Thoracic aorta (tissue), 2 donors: Measurements from ENCODE around the gene SLC25A38. TPM values are rescaled to one million over a fixed set of nuclear protein-coding genes. Genes with fewer than 3 reads are reported as not detected.
"Not testable (repeated sequence)": the region's sequence is repeated elsewhere in the genome, so short reads cannot be mapped to it uniquely, and the experiment has no call there.

ENCODE experiments used
- ATAC-seq: fragments of 150-250 bp; one replicate; pipeline ENCODE4 v1.8.0; 2017; ENCODE audit warnings: low read depth; ENCODE audit not compliant: insufficient number of reproducible peaks, low FRiP score
- DNase-seq: peaks from one replicate; pipeline ENCODE4 v3.0.0-alpha.2; 2020; ENCODE audit warnings: low spot score
- H3K27ac ChIP-seq, 2 donors: fragments of 200-600 bp; sonication (generic); 1 replicate in 1 of 2; 2 replicates in 1 of 2; pipeline ENCODE4 v1.5.1; 2016; ENCODE audit warnings: mild to moderate bottlenecking in 2 of 2, moderate library complexity in 2 of 2
- H3K27me3 ChIP-seq: fragments of 200-600 bp; sonication (generic); replicated peaks from 2 replicates; pipeline ENCODE4 v1.6.0; 2016; ENCODE audit warnings: mild to moderate bottlenecking; ENCODE audit not compliant: insufficient read depth
- H3K36me3 ChIP-seq: fragments of 200-600 bp; sonication (generic); one replicate; pipeline ENCODE4 v1.5.1; 2016
- H3K4me1 ChIP-seq, 2 donors: fragments of 200-600 bp; sonication (generic); 1 replicate in 1 of 2; 2 replicates in 1 of 2; pipeline versions ENCODE4 v1.5.1 to v1.6.0; 2016; ENCODE audit warnings: low read depth in 2 of 2, mild to moderate bottlenecking in 1 of 2; ENCODE audit not compliant: control insufficient read depth in 1 of 2
- H3K4me3 ChIP-seq: fragments of 200-600 bp; sonication (generic); 2 replicates; pipeline ENCODE4 v1.5.1; 2016; ENCODE audit warnings: mild to moderate bottlenecking
- H3K9me3 ChIP-seq: fragments of 200-600 bp; sonication (generic); 2 replicates; pipeline ENCODE4 v1.5.1; 2016
- total RNA-seq, 2 donors: library from RNA; depleted of rRNA; stranded (reverse); fragments of >200 nt; gene quantifications; one replicate each; pipeline versions ENCODE4 v1.1.0 to v1.2.3, GENCODE V29; 2016
- TF ChIP-seq, protein P1 (sequence below): fragments of 200-600 bp; sonication (generic); IDR thresholded peaks from one replicate; pipeline ENCODE4 v1.5.1; 2019; ENCODE audit warnings: antibody characterized with exemption

Gene SLC25A38
- total RNA-seq, 2 donors from 2014 or later: 30.5 to 31.8 TPM

DNA sequence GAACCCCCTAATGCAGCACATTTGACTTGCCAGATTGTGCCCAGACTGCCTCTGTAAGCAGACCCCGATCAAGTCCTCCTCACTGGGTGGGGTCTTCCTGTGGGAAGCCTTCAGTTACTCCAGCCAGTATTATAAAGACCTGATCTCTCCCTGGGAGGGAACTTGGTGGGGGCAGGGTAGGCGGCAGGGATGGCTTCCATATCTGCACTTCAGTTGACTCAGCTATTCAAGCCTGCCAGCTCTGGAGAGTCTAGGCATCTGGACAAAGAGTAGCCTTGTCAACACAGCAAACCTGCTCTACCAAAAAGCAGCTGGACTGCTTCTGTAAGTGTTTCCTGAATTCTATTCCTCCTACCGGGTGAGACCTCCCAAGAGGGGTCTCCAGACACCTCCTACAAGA is 21.0 kb upstream of the SLC25A38 start:
- Histone ChIP-seq H3K4me3 (no peak overlapping the region), H3K36me3 (no peaks in the 10 kb centered on the region), H3K9me3 (no peaks in the 10 kb centered on the region), H3K27ac (no peak overlapping the region), H3K4me1 (no peaks in the 10 kb centered on the region), H3K27me3 (no peaks in the 10 kb centered on the region)
- DNase-seq (no peak), ATAC-seq (no peak)
- TF ChIP-seq, protein P1, sequence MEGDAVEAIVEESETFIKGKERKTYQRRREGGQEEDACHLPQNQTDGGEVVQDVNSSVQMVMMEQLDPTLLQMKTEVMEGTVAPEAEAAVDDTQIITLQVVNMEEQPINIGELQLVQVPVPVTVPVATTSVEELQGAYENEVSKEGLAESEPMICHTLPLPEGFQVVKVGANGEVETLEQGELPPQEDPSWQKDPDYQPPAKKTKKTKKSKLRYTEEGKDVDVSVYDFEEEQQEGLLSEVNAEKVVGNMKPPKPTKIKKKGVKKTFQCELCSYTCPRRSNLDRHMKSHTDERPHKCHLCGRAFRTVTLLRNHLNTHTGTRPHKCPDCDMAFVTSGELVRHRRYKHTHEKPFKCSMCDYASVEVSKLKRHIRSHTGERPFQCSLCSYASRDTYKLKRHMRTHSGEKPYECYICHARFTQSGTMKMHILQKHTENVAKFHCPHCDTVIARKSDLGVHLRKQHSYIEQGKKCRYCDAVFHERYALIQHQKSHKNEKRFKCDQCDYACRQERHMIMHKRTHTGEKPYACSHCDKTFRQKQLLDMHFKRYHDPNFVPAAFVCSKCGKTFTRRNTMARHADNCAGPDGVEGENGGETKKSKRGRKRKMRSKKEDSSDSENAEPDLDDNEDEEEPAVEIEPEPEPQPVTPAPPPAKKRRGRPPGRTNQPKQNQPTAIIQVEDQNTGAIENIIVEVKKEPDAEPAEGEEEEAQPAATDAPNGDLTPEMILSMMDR: no peak

- ATAC-seq (no peak), DNase-seq (no peak)
- Histone ChIP-seq H3K27ac (no peak overlapping the region), H3K27me3 (no peaks in the 10 kb centered on the region), H3K4me3 (no peak overlapping the region), H3K36me3 (no peaks in the 10 kb centered on the region), H3K9me3 (no peaks in the 10 kb centered on the region), H3K4me1 (no peaks in the 10 kb centered on the region)
- TF ChIP-seq, protein P1: no peak
These were observed 20.4 kb upstream of the SLC25A38 start for GRCh38 chr3:39362812-39363211.

- H3K27ac ChIP-seq, H3K4me3 ChIP-seq, H3K4me1 ChIP-seq, DNase-seq, H3K27me3 ChIP-seq, ATAC-seq, H3K9me3 ChIP-seq, H3K36me3 ChIP-seq: not testable (repeated sequence)
These were observed 12.7 kb upstream of the SLC25A38 start for GRCh38 chr3:39370450-39370849.

DNA sequence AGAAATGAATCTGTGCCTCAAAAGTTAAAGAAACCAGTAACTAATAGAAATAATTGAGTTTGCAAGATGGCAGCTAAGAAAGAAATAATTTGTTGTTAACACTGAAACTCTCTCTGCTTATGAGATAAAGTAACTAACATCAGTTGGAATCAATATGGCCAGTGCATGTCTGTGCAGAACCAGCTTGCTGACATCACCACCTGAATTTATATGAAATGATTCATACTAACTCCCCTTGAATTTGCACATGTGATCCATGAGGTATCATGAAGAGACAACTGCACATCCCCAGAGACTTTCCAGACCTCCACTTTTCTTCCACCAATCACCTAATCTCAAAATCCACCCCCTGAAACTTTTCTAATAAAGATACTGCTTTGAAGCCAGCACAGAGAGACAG is 10.3 kb upstream of the SLC25A38 start:
- Histone ChIP-seq H3K4me1 (no peaks in the 10 kb centered on the region), H3K4me3 (no peak overlapping the region), H3K27ac (no peak overlapping the region), H3K36me3 (no peaks in the 10 kb centered on the region), H3K9me3 (no peaks in the 10 kb centered on the region), H3K27me3 (no peaks in the 10 kb centered on the region)
- TF ChIP-seq, protein P1: no peak
- ATAC-seq: no peak
- no peak for DNase-seq

DNA sequence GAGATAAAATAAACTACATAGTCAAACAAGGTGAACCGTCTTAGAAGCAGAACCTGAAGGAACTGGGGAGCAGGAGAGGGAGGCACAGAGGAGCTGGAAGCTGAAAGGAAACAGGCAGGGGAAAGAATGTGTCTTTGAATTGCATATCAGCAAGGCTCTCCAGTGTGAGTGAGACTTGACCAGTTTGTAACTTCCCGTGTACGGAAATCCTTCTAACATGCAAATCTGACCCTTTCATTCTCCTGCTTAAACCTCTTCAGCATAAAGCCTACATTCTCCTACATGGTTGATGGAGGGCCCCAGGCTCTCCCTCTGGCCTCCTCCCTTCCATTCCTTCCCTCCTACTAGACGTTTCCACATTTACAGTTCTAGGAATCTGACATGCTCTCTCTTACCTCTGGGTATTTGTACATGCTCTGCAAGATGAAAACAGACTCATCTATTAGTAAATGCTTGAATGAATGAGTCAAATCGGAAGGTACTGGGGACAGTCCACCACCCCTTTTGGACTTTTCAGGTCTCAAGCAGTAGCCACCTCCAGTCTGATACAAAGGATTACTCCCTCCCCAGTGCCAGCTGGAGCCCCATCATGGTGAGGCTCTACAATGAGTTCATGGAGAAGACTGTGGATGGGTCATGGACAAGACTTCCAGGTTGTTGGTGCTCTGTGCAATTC is 6.1 kb upstream of the SLC25A38 start:
- Histone ChIP-seq H3K4me3 (no peak overlapping the region), H3K9me3 (no peaks in the 10 kb centered on the region), H3K4me1 (no peaks in the 10 kb centered on the region), H3K36me3 (no peaks in the 10 kb centered on the region), H3K27ac (no peak overlapping the region), H3K27me3 (no peaks in the 10 kb centered on the region)
- DNase-seq (no peak), ATAC-seq (no peak)
- TF ChIP-seq, protein P1: no peak

DNA sequence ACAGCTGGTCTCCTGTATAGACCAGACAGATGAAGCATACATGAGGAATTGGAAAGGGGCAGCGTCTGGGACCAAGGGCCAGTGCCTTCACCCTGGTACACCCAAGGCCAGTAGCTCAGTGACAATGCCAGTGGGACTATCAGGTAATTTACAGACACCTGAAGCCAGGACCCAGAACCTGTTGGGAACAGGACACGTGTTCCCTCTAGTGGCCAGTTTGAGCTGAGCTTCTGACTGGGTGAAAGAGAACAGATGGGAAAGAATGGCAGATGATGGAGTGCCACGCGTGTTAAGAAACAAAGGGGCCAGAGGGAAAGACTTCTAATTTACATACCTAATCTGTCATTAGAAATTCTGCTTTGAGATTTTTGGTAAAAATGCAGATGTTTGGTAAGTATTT is 5.1 kb upstream of the SLC25A38 start:
- Histone ChIP-seq H3K4me3 (no peak overlapping the region), H3K4me1 (peaks cover 5 to 6% of the 10 kb centered on the region in 2 donors), H3K27me3 (no peaks in the 10 kb centered on the region), H3K36me3 (no peaks in the 10 kb centered on the region), H3K27ac (no peak overlapping the region), H3K9me3 (no peaks in the 10 kb centered on the region)
- DNase-seq: no peak
- no peak for ATAC-seq
- TF ChIP-seq, protein P1: peak; percentile 24
